ENCODE measurements around the gene SEL1L2. TPM values are rescaled to one million over a fixed set of nuclear protein-coding genes. Genes with fewer than 3 reads are reported as not detected.
A peak's percentile ranks its signal among the peaks of the same experiment; 100 is the strongest.

SEL1L2 gene
- total RNA-seq, 1 experiment from 2014 or later: not detected

DNA sequence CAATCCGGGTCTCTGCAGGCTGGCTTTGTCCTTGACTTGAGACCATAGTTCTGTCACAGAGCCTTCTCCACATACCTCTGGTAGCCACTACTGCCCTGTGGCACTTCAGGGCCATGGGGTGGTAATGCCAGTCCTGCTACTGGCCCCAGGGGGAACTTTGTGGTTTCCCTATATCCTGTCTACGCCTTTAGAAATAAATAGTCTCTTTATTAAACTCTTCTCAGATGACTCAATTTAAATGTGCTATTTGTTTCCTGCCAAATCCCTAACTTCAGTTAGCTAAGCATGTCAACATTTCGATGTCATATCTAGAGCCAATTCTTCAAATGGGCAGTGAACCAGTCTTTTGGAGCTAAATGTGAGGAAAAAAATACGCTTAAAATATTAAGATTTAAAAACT lies 60.1 kb downstream of the SEL1L2 start:
- peak; percentile 82 for DNase-seq (ENCODE audit: low read depth)

DNA sequence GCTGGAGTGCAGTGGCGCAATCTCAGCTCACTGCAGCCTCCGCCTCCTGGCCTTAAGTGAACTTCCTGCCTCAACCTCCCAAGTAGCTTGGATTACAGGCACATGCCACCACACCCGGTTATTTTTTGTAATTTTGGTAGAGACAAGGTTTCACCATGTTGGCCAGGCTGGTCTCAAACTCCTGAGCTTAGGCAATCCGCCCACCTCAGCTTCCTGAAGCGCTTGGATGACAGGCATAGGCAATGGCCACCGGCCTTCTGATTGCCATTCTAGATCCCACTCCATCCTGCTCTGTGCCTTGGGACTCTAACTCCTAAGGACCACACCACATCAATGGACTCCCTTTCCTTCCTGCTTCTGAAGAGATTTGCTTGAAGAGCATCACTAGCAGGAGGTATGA lies 60.6 kb downstream of the SEL1L2 start:
- DNase-seq (ENCODE audit: low read depth): no peak

- DNase-seq (ENCODE audit: low read depth): no peak
These were observed 61.5 kb downstream of the SEL1L2 start for GRCh38 chr20:13928901-13929300.

GRCh38 chr20:13927171-13927570 lies 63.2 kb downstream of the SEL1L2 start:
- no peak for DNase-seq (ENCODE audit: low read depth)

- no peak for DNase-seq (ENCODE audit: low read depth)
These were observed 68.2 kb downstream of the SEL1L2 start for GRCh38 chr20:13922241-13922640.

DNA sequence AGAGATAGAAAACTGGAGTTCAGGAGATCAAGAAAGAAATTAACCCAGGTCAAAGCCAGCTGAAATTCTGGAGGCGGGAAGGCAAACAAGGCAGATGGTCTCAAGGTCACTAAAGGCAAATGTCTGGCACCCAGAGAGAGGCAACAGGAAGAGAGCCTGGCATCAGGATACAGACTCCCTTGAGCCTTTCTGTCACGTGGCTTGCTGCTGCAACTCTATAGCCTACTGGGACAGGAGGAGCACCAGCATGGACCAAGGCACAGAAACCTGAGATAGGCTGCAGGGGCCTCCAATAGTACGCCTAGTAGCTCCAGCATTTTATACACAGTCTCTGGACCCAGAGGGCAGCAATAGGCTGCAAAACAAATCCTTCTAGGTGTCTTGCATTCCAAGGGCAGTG lies 75.1 kb downstream of the SEL1L2 start:
- no peak for DNase-seq (ENCODE audit: low read depth)

- no peak for DNase-seq (ENCODE audit: low read depth)
These were observed 76.8 kb downstream of the SEL1L2 start for GRCh38 chr20:13913572-13913971.

GRCh38 chr20:13913131-13913530 lies 77.3 kb downstream of the SEL1L2 start:
- no peak for DNase-seq (ENCODE audit: low read depth)

GRCh38 chr20:13910492-13910891 lies 79.9 kb downstream of the SEL1L2 start:
- peak; percentile 19 for DNase-seq (ENCODE audit: low read depth)

- no peak for DNase-seq (ENCODE audit: low read depth)
These were observed 81.3 kb downstream of the SEL1L2 start for GRCh38 chr20:13909067-13909466.

GRCh38 chr20:13904766-13905165 lies 85.6 kb downstream of the SEL1L2 start:
- DNase-seq (ENCODE audit: low read depth): no peak

DNA sequence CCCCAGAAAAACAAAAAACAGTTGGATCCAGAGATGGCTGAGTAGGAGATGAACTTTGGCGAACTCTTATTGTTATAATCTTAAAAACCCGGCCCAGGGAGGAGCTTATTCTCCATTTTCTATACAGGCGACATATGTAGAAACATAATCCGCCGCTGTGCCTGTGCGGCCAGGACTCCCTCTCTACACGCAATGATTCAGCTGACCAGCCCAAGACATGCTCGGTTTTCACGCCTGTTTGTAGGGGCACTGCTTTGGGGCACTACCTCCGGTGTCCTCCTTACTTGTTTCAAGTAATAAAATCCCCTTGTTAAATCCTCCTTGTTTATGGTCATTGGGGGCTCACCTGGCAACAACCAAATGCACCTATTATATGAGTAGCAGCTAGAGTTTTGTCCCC lies 89.9 kb downstream of the SEL1L2 start:
- DNase-seq (ENCODE audit: low read depth): no peak

DNA sequence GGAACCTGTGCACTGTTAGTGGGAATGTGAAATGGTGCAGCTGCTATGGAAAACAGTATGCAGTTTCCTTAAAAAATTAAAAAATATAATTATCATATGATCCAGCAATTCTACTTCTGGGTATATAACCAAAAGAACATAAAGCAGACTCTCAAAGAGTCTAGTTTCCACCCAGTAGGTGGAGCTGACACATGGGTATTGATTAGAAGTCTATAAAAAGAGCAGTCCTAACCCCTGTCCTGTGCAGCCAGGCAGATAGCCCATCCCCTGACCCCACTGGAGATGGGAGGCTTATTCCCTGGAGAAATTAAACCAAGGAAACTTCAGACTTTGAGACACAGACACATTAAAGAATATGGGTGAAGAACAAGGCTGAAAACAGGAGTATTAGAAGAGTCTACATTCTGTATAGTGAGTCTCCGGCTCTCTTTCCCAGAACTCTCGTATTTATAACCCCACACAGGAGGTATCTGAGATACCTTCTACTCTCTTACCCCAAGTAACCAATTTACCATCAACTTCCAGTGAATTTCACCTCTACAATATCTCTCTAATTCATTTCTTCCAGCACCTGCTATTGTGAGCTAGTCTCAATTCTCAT lies 92.3 kb downstream of the SEL1L2 start:
- peak; percentile 27 for DNase-seq (ENCODE audit: low read depth)

DNA sequence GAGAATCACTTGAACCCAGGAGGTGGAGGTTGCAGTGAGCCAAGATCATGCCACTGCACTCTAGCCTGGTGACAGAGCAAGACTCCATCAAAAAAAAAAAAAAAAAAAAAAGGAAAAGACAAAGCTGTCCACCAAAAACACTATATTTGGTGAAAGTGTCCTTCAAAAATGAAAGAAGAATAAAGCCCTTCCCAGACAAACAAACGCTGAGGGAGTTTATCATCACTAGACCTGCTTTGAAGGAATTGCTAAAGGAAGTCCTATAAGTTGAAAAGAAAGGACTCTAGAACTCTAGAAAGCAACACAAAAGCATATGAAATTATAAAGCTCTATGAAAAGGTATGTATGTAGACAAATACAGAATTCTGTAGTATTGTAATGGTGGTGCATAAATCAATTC lies 98.8 kb downstream of the SEL1L2 start:
- DNase-seq (ENCODE audit: low read depth): no peak

DNA sequence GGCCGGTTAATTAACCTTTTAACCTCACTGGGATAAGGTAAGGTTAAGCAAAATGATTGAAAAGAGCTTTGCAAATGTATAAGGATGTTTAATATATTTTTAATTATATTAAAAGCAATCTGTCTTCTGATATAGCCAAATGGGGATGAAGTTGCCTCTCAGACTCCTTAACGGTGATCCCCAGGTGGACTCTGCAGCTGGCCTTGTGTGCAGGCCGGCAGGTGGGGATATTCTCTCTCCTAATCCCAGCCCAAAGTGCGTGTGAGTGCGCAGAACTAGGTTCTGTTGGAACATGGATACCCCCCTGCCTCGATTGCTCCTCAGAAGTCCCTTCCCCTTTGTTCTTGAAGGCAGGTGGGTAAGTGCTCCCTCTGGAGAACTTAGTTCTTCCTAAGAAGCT lies 105.6 kb downstream of the SEL1L2 start:
- DNase-seq (ENCODE audit: low read depth): no peak

- no peak for DNase-seq (ENCODE audit: low read depth)
These were observed 107.0 kb downstream of the SEL1L2 start for GRCh38 chr20:13883425-13883824.

DNA sequence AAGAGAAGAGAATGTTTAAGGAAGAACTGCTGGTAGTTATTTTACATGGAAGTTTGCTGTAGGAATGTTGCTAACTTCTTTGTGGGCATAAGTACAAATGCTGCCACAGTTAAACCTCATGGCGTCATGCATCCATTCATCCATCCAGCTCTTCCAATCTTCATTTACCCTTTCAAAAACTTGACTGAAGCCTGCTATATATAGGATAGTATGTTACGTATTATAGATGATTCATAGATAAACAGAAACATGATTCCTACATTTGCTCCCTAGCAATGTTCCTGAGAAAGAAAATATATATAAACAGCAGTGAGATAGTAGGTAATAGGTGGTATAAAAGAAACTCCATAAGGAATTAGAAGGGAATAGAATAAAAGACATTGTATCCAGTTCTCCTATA lies 111.8 kb downstream of the SEL1L2 start:
- no peak for DNase-seq (ENCODE audit: low read depth)

DNA sequence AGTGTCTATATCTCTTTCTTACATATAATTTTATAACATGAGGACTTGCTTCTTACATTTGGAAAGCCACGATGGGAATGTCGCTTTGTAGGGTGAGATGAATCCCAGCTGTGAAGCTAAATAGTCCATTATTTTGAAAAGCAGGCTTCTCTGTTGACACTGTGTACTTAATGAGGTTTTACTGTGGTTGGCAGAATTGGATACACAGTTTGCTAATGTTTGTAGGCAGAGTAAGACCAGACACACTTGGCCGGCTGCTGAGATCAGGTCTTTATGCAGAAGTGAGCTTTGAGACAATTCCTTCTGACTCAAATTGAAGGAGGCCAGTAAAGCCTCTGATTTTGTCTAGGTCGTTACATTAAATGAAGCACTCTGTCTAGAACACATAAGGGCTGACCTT lies 112.6 kb downstream of the SEL1L2 start:
- DNase-seq (ENCODE audit: low read depth): no peak

DNA sequence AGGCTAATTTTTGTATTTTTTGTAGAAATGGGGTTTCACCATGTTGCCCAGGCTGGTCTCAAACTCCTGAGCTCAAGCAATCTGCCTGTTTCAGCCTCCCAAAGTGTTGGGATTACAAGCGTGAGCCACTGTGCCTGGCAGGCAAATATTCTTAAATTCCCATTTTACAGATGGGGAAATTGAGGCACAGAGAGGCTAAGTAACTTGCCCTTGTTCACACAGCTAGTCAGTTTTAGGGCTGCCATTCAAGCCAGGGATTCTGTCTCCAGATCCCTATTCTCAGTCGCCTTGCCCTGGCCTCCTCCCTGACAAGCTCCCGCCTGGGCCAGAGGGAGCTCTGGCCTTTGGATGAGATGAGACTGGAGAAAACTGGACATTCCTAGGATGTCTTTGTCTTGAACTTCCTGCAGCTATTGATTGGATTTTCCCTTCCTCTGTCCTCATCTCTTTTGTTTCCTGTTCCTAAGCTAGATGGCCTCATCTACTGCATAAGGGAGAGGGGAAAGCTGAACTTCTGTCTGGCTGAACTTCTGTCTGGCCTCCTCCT lies 115.1 kb downstream of the SEL1L2 start:
- DNase-seq (ENCODE audit: low read depth): no peak

DNA sequence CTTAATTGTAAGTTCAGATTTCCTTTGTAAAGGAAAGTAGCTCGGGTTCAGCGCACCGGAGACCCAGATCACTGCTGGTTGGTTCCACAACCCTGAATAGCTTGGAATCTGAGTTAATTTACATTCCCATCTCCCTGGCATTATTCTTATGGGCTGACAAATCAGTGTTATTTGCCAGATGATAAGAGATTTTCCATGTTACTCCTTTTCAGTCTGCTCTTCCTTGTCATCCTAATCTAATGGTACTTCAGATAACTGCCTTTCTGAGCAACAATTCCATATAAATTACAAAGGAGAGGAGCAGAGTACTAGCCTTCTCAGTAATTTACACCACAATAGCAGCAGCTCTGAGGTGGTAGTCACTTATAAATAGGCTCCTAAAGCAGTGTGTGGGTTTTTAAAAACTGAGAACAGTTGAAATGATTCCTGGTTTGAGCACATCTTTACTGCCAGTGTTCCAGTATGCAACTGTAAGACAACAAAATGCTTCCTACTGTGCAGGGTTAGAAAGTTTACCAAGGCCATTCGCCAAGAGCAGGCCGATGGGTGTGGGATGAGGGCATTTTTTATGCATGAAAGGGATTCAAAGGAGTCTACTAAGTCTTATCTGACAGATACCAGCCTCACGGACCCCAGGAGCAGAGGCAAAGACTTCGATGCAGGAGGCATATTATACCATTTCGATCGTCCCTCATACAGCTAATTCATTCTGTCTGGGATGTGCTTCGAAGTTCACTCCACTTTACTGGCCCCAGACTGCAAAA lies 115.8 kb downstream of the SEL1L2 start:
- DNase-seq (ENCODE audit: low read depth): no peak

DNA sequence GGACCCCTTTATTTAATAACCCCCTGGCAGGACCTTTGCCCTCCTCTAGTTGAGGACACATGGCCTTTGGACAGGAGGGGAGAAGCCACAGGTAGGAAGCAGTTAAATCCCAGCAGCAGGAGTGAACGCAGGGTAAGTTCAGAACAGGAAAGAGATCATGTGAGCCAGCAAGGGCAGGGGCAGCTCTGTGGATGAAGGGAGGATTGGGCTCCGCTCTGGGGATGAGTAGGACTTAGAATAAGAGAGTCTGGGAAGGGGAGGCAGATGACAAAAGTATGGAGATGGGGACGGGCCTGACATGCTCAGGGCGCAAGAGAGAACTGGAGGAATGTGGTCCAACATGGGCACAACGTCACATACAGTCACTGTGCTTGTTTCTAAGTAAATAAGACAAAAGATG lies 116.6 kb downstream of the SEL1L2 start:
- no peak for DNase-seq (ENCODE audit: low read depth)

DNA sequence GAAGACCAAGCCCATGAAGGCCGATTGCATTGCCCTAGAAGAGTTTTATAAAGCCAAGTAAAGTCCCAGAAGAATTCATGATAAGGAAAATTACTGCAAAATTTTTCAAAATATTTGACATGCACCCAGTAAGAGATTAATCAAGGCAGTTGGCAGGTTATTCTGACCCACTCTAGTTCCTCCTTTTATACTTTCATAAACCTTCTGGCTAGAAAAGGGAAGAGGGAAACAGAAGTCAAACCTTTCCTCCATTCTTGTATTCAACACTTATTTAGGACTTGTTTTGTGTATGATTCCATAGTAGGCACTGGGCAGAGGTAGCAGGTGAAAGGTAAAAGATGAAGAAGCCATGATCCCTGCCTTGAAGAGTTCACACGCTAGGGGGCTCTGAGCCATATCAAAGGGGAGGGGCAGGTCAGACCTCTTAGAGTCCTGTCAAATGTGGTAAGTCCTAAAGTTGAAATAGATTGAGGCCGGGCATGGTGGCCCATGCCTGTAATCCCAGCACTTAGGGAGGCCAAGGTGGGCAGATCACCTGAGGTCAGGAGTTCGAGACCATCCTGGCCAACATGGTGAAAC lies 120.2 kb downstream of the SEL1L2 start:
- DNase-seq (ENCODE audit: low read depth): no peak

DNA sequence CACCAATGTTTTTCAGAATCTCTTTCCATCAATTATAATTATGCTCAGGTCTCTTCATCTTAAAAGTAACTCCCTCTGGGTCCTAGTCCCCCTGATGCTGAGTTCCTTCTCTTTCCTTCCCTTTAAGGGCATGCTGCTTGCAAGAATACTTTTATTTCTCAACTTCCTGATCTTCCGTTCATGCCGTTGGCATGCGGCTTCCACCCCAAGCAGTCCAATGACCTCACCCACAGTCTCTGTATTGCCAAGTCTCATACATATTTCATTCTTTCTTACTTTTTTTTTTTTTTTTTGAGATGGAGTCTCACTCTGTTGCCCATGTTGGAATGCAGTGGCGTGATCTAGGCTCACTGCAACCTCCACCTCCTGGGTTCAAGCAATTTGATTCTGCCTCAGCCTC lies 122.1 kb downstream of the SEL1L2 start:
- peak; percentile 51 for DNase-seq (ENCODE audit: low read depth)

All from M059J (cell line).